GM10266 (cell line): Measurements from ENCODE around the gene GRM5.

Experiments
- DNase-seq: peaks from one replicate; pipeline ENCODE4 v3.0.0; 2012; ENCODE audit errors: extremely low spot score
- CTCF ChIP-seq: IDR thresholded peaks from 2 replicates; pipeline ENCODE4 v1.5.1; 2012; ENCODE audit warnings: mild to moderate bottlenecking, low read depth; ENCODE audit not compliant: control insufficient read depth, insufficient read depth; ENCODE audit errors: missing control alignments

GRM5 gene

GRCh38 chr11:88689548-88690240 is 376.1 kb downstream of the GRM5 start:
- DNase-seq: no peak
- TF ChIP-seq CTCF: no peak

- no peak for DNase-seq
- TF ChIP-seq CTCF: no peak
Measured at GRCh38 chr11:88683024-88683423, 382.8 kb downstream of the GRM5 start.

- DNase-seq: no peak
- no peak for TF ChIP-seq CTCF
Measured at GRCh38 chr11:88680806-88681205, 385.0 kb downstream of the GRM5 start.

- no peak for TF ChIP-seq CTCF
- no peak for DNase-seq
Measured at GRCh38 chr11:88666364-88666763, 399.4 kb downstream of the GRM5 start.

- no peak for TF ChIP-seq CTCF
- no peak for DNase-seq
Measured at GRCh38 chr11:88657076-88657738, 408.6 kb downstream of the GRM5 start.

GRCh38 chr11:88656283-88656682 is 409.5 kb downstream of the GRM5 start:
- no peak for DNase-seq
- no peak for TF ChIP-seq CTCF

- DNase-seq: no peak
- no peak for TF ChIP-seq CTCF
Measured at GRCh38 chr11:88655656-88656055, 410.1 kb downstream of the GRM5 start.
